ENCODE data around the gene PSME4. TPM values are rescaled to one million over a fixed set of nuclear protein-coding genes. Genes with fewer than 3 reads are reported as not detected.
A peak's percentile ranks its signal among the peaks of the same experiment; 100 is the strongest.

Gene PSME4
- total RNA-seq, 2 donors from 2014 or later = 50.1 to 56.0 TPM

GRCh38 chr2:53863538-53864227 lies 107.1 kb downstream of the PSME4 start:
- Histone ChIP-seq H3K4me1 (ENCODE audit: control insufficient read depth in 1 of 2, low read depth in 2 of 2) (no peaks in the 10 kb centered on the region), H3K36me3 (peaks cover 30% of the 10 kb centered on the region)
- no peak for DNase-seq (ENCODE audit: low spot score)

GRCh38 chr2:53861824-53862223 lies 109.0 kb downstream of the PSME4 start:
- Histone ChIP-seq H3K4me1 (ENCODE audit: control insufficient read depth in 1 of 2, low read depth in 2 of 2) (no peaks in the 10 kb centered on the region), H3K36me3 (peaks cover 24% of the 10 kb centered on the region), H3K4me3 (no peak overlapping the region), H3K9me3 (no peaks in the 10 kb centered on the region), H3K27ac (no peak overlapping the region), H3K27me3 (replicated peaks; ENCODE audit: insufficient read depth) (no peaks in the 10 kb centered on the region)
- no peak for TF ChIP-seq CTCF (IDR thresholded peaks at IDR 0.05)
- DNase-seq (ENCODE audit: low spot score) (no peak), ATAC-seq (ENCODE audit: insufficient number of reproducible peaks, low FRiP score, low read depth) (no peak)

More at GRCh38 chr2:53863538-53864227, 107.1 kb downstream of the PSME4 start:
- Histone ChIP-seq H3K9me3 (no peaks in the 10 kb centered on the region), H3K4me3 (no peak overlapping the region), H3K27ac (no peak overlapping the region), H3K27me3 (replicated peaks; ENCODE audit: insufficient read depth) (no peaks in the 10 kb centered on the region)
- no peak for TF ChIP-seq CTCF (IDR thresholded peaks at IDR 0.05)
- ATAC-seq (ENCODE audit: insufficient number of reproducible peaks, low FRiP score, low read depth) = no peak

GRCh38 chr2:53859206-53860181 lies 111.3 kb downstream of the PSME4 start, which contains the start of gene GPR75:
GPR75 (minus strand) TSS chr2:53859967; CDS start chr2:53854756, 5,211 bp downstream.
- no peaks in the 10 kb centered on the region for H3K4me1 ChIP-seq (ENCODE audit: control insufficient read depth in 1 of 2, low read depth in 2 of 2)
- no peak for DNase-seq (ENCODE audit: low spot score)
- no peaks in the 10 kb centered on the region for H3K9me3 ChIP-seq
- H3K27me3 ChIP-seq (replicated peaks; ENCODE audit: insufficient read depth) = no peaks in the 10 kb centered on the region
- no peak within 1 kb of the TSS for H3K27ac ChIP-seq
- TF ChIP-seq CTCF (IDR thresholded peaks at IDR 0.05) = no peak
- H3K36me3 ChIP-seq = peaks cover 7% of the 10 kb centered on the region
- peak within 1 kb of the TSS; percentile 66 for H3K4me3 ChIP-seq
- no peak for ATAC-seq (ENCODE audit: insufficient number of reproducible peaks, low FRiP score, low read depth)

GRCh38 chr2:53856272-53856671 lies 114.5 kb downstream of the PSME4 start:
- Histone ChIP-seq H3K27ac (no peak overlapping the region), H3K4me1 (ENCODE audit: control insufficient read depth in 1 of 2, low read depth in 2 of 2) (no peaks in the 10 kb centered on the region), H3K36me3 (no peaks in the 10 kb centered on the region), H3K27me3 (replicated peaks; ENCODE audit: insufficient read depth) (no peaks in the 10 kb centered on the region), H3K4me3 (no peak overlapping the region), H3K9me3 (no peaks in the 10 kb centered on the region)
- ATAC-seq (ENCODE audit: insufficient number of reproducible peaks, low FRiP score, low read depth) = no peak
- no peak for DNase-seq (ENCODE audit: low spot score)
- TF ChIP-seq CTCF (IDR thresholded peaks at IDR 0.05) = no peak

- no peak for ATAC-seq (ENCODE audit: insufficient number of reproducible peaks, low FRiP score, low read depth)
- Histone ChIP-seq H3K27ac (no peak overlapping the region), H3K4me1 (ENCODE audit: control insufficient read depth in 1 of 2, low read depth in 2 of 2) (no peaks in the 10 kb centered on the region), H3K36me3 (peaks cover 5% of the 10 kb centered on the region), H3K27me3 (replicated peaks; ENCODE audit: insufficient read depth) (no peaks in the 10 kb centered on the region), H3K4me3 (no peak overlapping the region), H3K9me3 (no peaks in the 10 kb centered on the region)
- no peak for DNase-seq (ENCODE audit: low spot score)
- no peak for TF ChIP-seq CTCF (IDR thresholded peaks at IDR 0.05)
These were observed 116.1 kb downstream of the PSME4 start for GRCh38 chr2:53854678-53855077.

Measured in thoracic aorta (tissue), 2 donors.